MM.1S (cell line): ENCODE measurements around the gene STX4.

Source experiments
- DNase-seq: peaks from one replicate; pipeline ENCODE4 v3.0.0-alpha.2; 2015
- H2AFZ ChIP-seq: fragments of 300-600 bp; sonication (generic); 2 replicates; pipeline ENCODE4 v1.6.0; 2016; ENCODE audit warnings: antibody characterized with exemption, low read length
- H3F3A ChIP-seq: fragments of 300-600 bp; sonication (generic); 2 replicates; pipeline ENCODE4 v1.6.1; 2016; ENCODE audit warnings: mild to moderate bottlenecking, antibody characterized with exemption, low read length, moderate library complexity, mixed read lengths; ENCODE audit not compliant: insufficient read depth
- H3K27ac ChIP-seq: fragments of 300-600 bp; sonication (generic); 2 replicates; pipeline ENCODE4 v1.5.1; 2016; ENCODE audit warnings: mild to moderate bottlenecking, low read length
- H3K27me3 ChIP-seq: fragments of 300-600 bp; sonication (generic); replicated peaks from 2 replicates; pipeline ENCODE4 v1.6.0; 2016; ENCODE audit warnings: low read length; ENCODE audit not compliant: insufficient read depth
- H3K36me3 ChIP-seq: fragments of 300-600 bp; sonication (generic); replicated peaks from 2 replicates; pipeline ENCODE4 v1.6.1; 2016; ENCODE audit warnings: mild to moderate bottlenecking, low read length, mixed read lengths; ENCODE audit not compliant: insufficient read depth
- H3K4me1 ChIP-seq: fragments of 300-600 bp; sonication (generic); 2 replicates; pipeline ENCODE4 v1.6.1; 2016; ENCODE audit warnings: low read length, mixed read lengths
- H3K4me2 ChIP-seq: fragments of 300-600 bp; sonication (generic); 2 replicates; pipeline ENCODE4 v1.6.0; 2016; ENCODE audit warnings: low read depth, low read length
- H3K4me3 ChIP-seq: fragments of 300-600 bp; sonication (generic); 2 replicates; pipeline ENCODE4 v1.5.1; 2016; ENCODE audit warnings: low read length, mixed read lengths
- H3K79me2 ChIP-seq: fragments of 300-600 bp; sonication (generic); 2 replicates; pipeline ENCODE4 v1.6.1; 2016; ENCODE audit warnings: mixed run types, low read length, mixed read lengths
- H3K9ac ChIP-seq: fragments of 300-600 bp; sonication (generic); 2 replicates; pipeline ENCODE4 v1.6.1; 2016; ENCODE audit warnings: low read length, mixed read lengths
- H3K9me2 ChIP-seq: fragments of 300-600 bp; sonication (generic); replicated peaks from 2 replicates; pipeline ENCODE4 v1.6.1; 2016; ENCODE audit warnings: mild to moderate bottlenecking, low read length, mixed read lengths; ENCODE audit not compliant: insufficient read depth
- H3K9me3 ChIP-seq: fragments of 300-600 bp; sonication (generic); replicated peaks from 2 replicates; pipeline ENCODE4 v1.6.1; 2016; ENCODE audit warnings: mild to moderate bottlenecking, low read length, mixed read lengths; ENCODE audit not compliant: insufficient read depth
- H4K20me1 ChIP-seq: fragments of 300-600 bp; sonication (generic); 2 replicates; pipeline ENCODE4 v1.6.1; 2016; ENCODE audit warnings: mild to moderate bottlenecking, low read length, moderate library complexity, mixed read lengths; ENCODE audit not compliant: insufficient read depth
- EZH2 ChIP-seq: fragments of 300-600 bp; sonication (generic); optimal IDR thresholded peaks from 2 replicates; pipeline ENCODE3; 2017; ENCODE audit warnings: low read depth, mild to moderate bottlenecking, antibody characterized with exemption, low read length, mixed read lengths
- EZH2phosphoT487 ChIP-seq: fragments of 300-600 bp; sonication (generic); IDR thresholded peaks from 2 replicates; pipeline ENCODE4 v1.6.1; 2018; ENCODE audit warnings: antibody characterized with exemption, low read length
- TF ChIP-seq, protein P1 (sequence below): fragments of 300-600 bp; sonication (generic); IDR thresholded peaks from 2 replicates; pipeline ENCODE4 v1.5.1; 2016; ENCODE audit warnings: antibody characterized with exemption, low read length, mixed read lengths

The STX4 gene

DNA sequence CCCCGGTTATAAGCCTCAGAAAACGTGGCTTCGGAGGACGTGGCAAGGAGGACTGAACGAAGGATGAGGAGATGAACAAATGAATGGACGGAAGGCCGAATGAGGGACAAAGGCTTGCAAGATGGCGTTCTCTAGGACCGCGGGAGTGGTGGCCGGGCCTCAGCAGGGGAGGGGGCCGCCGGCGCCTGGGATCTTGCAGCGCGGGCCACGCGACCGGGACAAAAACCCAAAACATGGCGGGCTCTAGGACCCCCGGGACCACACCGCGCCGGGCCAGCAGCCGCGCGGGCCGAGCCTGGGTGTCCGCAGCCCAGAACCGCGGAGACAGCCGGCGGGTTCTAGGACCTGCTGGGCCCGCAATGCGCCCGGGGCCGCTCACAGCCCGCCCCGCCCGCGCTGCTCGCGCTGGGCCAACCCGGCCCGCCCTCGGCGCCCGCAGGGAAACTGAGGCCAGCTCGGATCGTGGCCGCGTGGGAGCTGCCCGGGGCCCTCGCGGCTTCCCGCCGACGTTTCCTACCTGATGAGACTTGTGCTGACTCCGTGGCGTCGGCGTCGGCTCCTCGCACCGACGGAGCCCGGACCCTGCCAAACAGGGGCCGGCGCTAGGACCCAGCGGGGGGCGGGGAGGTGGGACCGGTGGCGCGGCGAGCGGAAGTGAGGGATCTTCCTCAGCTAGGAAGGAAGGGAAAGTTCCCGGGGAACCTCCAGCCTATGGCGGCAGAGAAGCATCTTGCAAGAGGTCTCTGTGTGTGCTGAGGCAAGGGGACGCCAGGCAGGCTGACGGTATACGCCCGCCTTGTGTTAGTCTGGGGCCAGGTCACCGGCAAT is 40.0 kb downstream of the STX4 start:
- Histone ChIP-seq H3K4me2 (peak overlapping the region; percentile 98), H3F3A (peaks cover 6% of the 10 kb centered on the region), H3K27ac (peak overlapping the region; percentile 61; the same call in 1 of the 2 replicates), H3K27me3 (no peaks in the 10 kb centered on the region), H3K79me2 (peaks cover 74% of the 10 kb centered on the region), H2AFZ (peak overlapping the region; percentile 80), H3K9me3 (no peaks in the 10 kb centered on the region), H3K36me3 (no peaks in the 10 kb centered on the region), H3K9ac (peak overlapping the region; percentile 70), H3K9me2 (no peaks in the 10 kb centered on the region), H4K20me1 (no peaks in the 10 kb centered on the region), H3K4me1 (peaks cover 9% of the 10 kb centered on the region; the same call in 1 of the 2 replicates), H3K4me3 (peak overlapping the region; percentile 96)
- peak; percentile 84 for DNase-seq
- TF ChIP-seq EZH2phosphoT487 (no peak), EZH2 (no peak)
- TF ChIP-seq, protein P1, sequence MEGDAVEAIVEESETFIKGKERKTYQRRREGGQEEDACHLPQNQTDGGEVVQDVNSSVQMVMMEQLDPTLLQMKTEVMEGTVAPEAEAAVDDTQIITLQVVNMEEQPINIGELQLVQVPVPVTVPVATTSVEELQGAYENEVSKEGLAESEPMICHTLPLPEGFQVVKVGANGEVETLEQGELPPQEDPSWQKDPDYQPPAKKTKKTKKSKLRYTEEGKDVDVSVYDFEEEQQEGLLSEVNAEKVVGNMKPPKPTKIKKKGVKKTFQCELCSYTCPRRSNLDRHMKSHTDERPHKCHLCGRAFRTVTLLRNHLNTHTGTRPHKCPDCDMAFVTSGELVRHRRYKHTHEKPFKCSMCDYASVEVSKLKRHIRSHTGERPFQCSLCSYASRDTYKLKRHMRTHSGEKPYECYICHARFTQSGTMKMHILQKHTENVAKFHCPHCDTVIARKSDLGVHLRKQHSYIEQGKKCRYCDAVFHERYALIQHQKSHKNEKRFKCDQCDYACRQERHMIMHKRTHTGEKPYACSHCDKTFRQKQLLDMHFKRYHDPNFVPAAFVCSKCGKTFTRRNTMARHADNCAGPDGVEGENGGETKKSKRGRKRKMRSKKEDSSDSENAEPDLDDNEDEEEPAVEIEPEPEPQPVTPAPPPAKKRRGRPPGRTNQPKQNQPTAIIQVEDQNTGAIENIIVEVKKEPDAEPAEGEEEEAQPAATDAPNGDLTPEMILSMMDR: no peak

DNA sequence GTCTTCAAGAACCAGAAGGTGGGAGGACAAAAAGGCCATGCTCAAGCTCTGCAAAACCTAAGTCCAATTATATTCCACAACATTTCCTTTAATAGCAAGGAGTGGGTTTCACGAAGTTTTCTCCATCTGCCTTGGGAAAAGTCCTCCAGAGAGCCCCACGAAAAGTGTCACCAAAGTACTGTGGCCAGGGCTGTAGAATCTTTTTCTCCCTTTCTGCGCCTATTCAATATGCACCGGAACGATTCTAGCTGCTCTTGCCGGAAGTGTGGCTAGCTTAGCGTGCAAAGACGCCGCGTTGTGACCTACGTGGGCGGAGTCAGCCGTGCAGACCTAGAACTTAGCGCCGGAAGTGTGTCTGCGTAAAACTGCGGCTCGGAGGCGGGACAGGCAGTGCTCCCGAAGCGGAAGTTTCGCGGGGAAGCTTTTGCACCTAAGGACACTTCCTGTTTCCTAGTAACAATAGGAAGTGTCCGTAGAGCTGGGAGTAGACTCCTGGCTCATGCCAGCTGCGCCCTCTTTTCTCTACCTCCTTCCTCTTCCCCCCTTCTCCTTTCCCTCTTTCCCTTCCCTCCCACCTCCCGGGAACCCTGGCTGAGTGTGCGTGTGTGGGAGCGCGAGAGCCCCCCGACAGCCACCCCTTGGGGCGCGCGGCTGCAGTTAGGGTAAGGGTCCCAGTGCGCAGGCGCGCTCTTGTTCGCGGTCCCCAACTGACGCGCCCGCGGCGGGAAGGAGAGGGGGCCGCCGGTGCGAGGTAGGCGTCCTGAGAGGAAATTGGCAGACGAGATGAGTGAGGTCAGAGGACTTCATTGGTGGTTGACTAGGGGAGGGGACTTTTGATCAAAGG is 40.8 kb downstream of the STX4 start, which contains the start of the genes ZNF646 and ZNF668:
Gene ZNF646, plus strand, starts transcription at position 453 of the 844 bp plus-strand sequence. CDS start 1,903 bp downstream, outside the sequence.
Gene ZNF668, minus strand, starts transcription at position 271 of the 844 bp plus-strand sequence. CDS start 9,781 bp downstream, outside the sequence.
- H4K20me1 ChIP-seq: no peaks in the 10 kb centered on the region
- H3F3A ChIP-seq: peaks cover 6% of the 10 kb centered on the region
- H3K27ac ChIP-seq: peak within 1 kb of the TSS; percentile 64
- H3K27me3 ChIP-seq: no peaks in the 10 kb centered on the region
- H3K4me3 ChIP-seq: peak within 1 kb of the TSS; percentile 96
- no peak for TF ChIP-seq EZH2
- TF ChIP-seq, protein P1: no peak
- TF ChIP-seq EZH2phosphoT487: no peak
- no peaks in the 10 kb centered on the region for H3K36me3 ChIP-seq
- H3K4me1 ChIP-seq: peaks cover 9% of the 10 kb centered on the region; the same call in 1 of the 2 replicates
- no peaks in the 10 kb centered on the region for H3K9me3 ChIP-seq
- peaks cover 75% of the 10 kb centered on the region for H3K79me2 ChIP-seq
- DNase-seq: peak; percentile 100
- no peaks in the 10 kb centered on the region for H3K9me2 ChIP-seq
- peak within 1 kb of the TSS; percentile 98 for H3K4me2 ChIP-seq
- H2AFZ ChIP-seq: peak within 1 kb of the TSS; percentile 81
- H3K9ac ChIP-seq: peak within 1 kb of the TSS; percentile 92

DNA sequence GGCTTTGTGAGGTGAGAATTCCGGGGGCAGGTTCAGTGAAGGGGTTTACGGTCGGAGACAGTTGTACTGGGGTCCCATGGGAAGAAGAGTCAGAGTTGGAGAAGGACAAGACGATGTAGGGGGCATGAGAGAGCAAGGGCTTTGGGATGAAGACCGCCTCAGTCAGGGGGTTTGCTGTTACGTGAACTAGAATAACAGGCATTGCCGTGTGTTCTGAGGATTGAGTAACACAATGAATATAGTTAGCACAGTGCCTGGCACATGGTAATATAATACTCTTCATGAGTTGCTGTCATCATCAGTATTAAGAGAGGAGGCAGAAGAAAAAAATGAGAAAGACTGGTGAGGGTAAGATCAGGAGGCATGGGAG is 41.4 kb downstream of the STX4 start:
- TF ChIP-seq EZH2: no peak
- Histone ChIP-seq H3K9ac (peak overlapping the region; percentile 92), H3F3A (peaks cover 6% of the 10 kb centered on the region), H3K9me3 (no peaks in the 10 kb centered on the region), H3K27me3 (no peaks in the 10 kb centered on the region), H3K4me3 (peak overlapping the region; percentile 96), H3K79me2 (peaks cover 79% of the 10 kb centered on the region), H4K20me1 (no peaks in the 10 kb centered on the region), H3K9me2 (no peaks in the 10 kb centered on the region), H3K4me1 (peaks cover 9% of the 10 kb centered on the region; the same call in 1 of the 2 replicates), H3K4me2 (peak overlapping the region; percentile 93), H2AFZ (peak overlapping the region; percentile 81), H3K27ac (peak overlapping the region; percentile 64; the same call in 1 of the 2 replicates), H3K36me3 (no peaks in the 10 kb centered on the region)
- DNase-seq: no peak
